NCI-H446 treated with DMSO at 0.1 percent for 48 hours (cell line): ENCODE data around the gene OTOS.
A peak's percentile ranks its signal among the peaks of the same experiment; 100 is the strongest.

Experiments used
- DNase-seq: peaks from one replicate; lab custom pipeline; 2025; lab: John Stamatoyannopoulos, UW

OTOS gene

GRCh38 chr2:240136013-240136670 lies 4.3 kb downstream of the OTOS start, which contains the start of gene COPS9:
Gene COPS9 (minus strand): TSS chr2:240136305. CDS start chr2:240136284, 21 bp downstream.
- peak; percentile 65 for DNase-seq

- DNase-seq: no peak
Observed at GRCh38 chr2:240135706-240136012, 4.8 kb downstream of the OTOS start.

- no peak for DNase-seq
Observed at GRCh38 chr2:240134956-240135520, 5.4 kb downstream of the OTOS start.

- no peak for DNase-seq
Observed at GRCh38 chr2:240134466-240134865, 6.0 kb downstream of the OTOS start.

GRCh38 chr2:240133401-240133800 lies 7.1 kb downstream of the OTOS start:
- DNase-seq: no peak

GRCh38 chr2:240132651-240132980 lies 7.8 kb downstream of the OTOS start:
- no peak for DNase-seq

- no peak for DNase-seq
Observed at GRCh38 chr2:240131941-240132650, 8.4 kb downstream of the OTOS start.

GRCh38 chr2:240131296-240131695 lies 9.2 kb downstream of the OTOS start:
- DNase-seq: no peak

GRCh38 chr2:240130393-240131195 lies 9.9 kb downstream of the OTOS start:
- DNase-seq: no peak

GRCh38 chr2:240129731-240130392 lies 10.6 kb downstream of the OTOS start:
- no peak for DNase-seq

GRCh38 chr2:240129311-240129710 lies 11.1 kb downstream of the OTOS start:
- DNase-seq: no peak

GRCh38 chr2:240128608-240129145 lies 11.8 kb downstream of the OTOS start:
- no peak for DNase-seq

GRCh38 chr2:240127911-240128607 lies 12.4 kb downstream of the OTOS start:
- DNase-seq: no peak

- no peak for DNase-seq
Observed at GRCh38 chr2:240127191-240127750, 13.2 kb downstream of the OTOS start.

GRCh38 chr2:240126731-240127130 lies 13.7 kb downstream of the OTOS start:
- DNase-seq: no peak

- DNase-seq: no peak
Observed at GRCh38 chr2:240125742-240126141, 14.7 kb downstream of the OTOS start.

GRCh38 chr2:240124651-240125030 lies 15.8 kb downstream of the OTOS start:
- DNase-seq: no peak

GRCh38 chr2:240123821-240124650 lies 16.4 kb downstream of the OTOS start:
- no peak for DNase-seq

GRCh38 chr2:240121675-240122074 lies 18.8 kb downstream of the OTOS start:
- no peak for DNase-seq

- DNase-seq: no peak
Observed at GRCh38 chr2:240121190-240121589, 19.3 kb downstream of the OTOS start.
